Spleen (tissue), 11 donors: ENCODE data around the gene TRIM25. TPM values are rescaled to one million over a fixed set of nuclear protein-coding genes. Genes with fewer than 3 reads are reported as not detected.

Experiments
- DNase-seq: peaks from one replicate; pipeline ENCODE4 v3.0.0-alpha.2; 2020
- H3K27ac ChIP-seq, 8 donors: fragments of 200-600 bp; sonication (generic) in 7 of 8; 1 replicate in 4 of 8; 2 replicates in 4 of 8; pipeline versions ENCODE4 v1.5.0 to v1.8.0; 2016 to 2021; ENCODE audit warnings: inconsistent platforms in 4 of 8, mild to moderate bottlenecking in 4 of 8, moderate library complexity in 1 of 8
- H3K27me3 ChIP-seq, 7 donors: fragments of 200-600 bp; sonication (generic) in 6 of 7; replicated peaks in 1 of 7; 1 replicate in 4 of 7; 2 replicates in 3 of 7; pipeline versions ENCODE4 v1.5.0 to v1.8.0; 2016 to 2021; ENCODE audit warnings: inconsistent platforms in 3 of 7, mild to moderate bottlenecking in 1 of 7
- H3K36me3 ChIP-seq, 6 donors: fragments of 200-600 bp; sonication (generic) in 5 of 6; 1 replicate in 4 of 6; 2 replicates in 2 of 6; pipeline versions ENCODE4 v1.5.0 to v1.8.0; 2016 to 2021; ENCODE audit warnings: inconsistent platforms in 2 of 6
- H3K4me1 ChIP-seq, 6 donors: fragments of 200-600 bp; sonication (generic) in 5 of 6; 1 replicate in 3 of 6; 2 replicates in 3 of 6; pipeline versions ENCODE4 v1.5.0 to v1.8.0; 2016 to 2021; ENCODE audit warnings: inconsistent platforms in 3 of 6
- H3K4me3 ChIP-seq, 8 donors: fragments of 200-600 bp; sonication (generic) in 7 of 8; 1 replicate in 4 of 8; 2 replicates in 4 of 8; pipeline versions ENCODE4 v1.5.0 to v1.8.0; 2016 to 2021; ENCODE audit warnings: inconsistent platforms in 4 of 8, mild to moderate bottlenecking in 4 of 8, moderate library complexity in 2 of 8
- H3K9me3 ChIP-seq, 8 donors: fragments of 200-600 bp; sonication (generic) in 7 of 8; 1 replicate in 4 of 8; 2 replicates in 4 of 8; pipeline versions ENCODE4 v1.5.0 to v1.8.0; 2016 to 2021; ENCODE audit warnings: inconsistent platforms in 4 of 8
- CTCF ChIP-seq, 11 experiments: fragments of 200-600 bp in 7 of 11; fragments of 450-650 bp in 4 of 11; sonication (generic) in 4 of 11; IDR thresholded peaks in 8 of 11; conservative IDR thresholded peaks in 3 of 11; 1 replicate in 7 of 11; 2 replicates in 4 of 11; pipeline versions ENCODE4 v1.4.0 to v1.8.0; 2016 to 2021; ENCODE audit warnings: antibody characterized with exemption in 11 of 11, inconsistent platforms in 4 of 11, mild to moderate bottlenecking in 1 of 11
- POLR2A ChIP-seq, 3 donors: fragments of 450-650 bp; IDR thresholded peaks; one replicate each; pipeline ENCODE4 v1.5.1; 2017; ENCODE audit warnings: antibody characterized with exemption in 3 of 3, mild to moderate bottlenecking in 1 of 3
- POLR2AphosphoS5 ChIP-seq, 3 donors: sonication (generic); formaldehyde crosslinking; IDR thresholded peaks; one replicate each; pipeline ENCODE4 v1.5.1; 2017; ENCODE audit warnings: antibody characterized with exemption in 3 of 3
- WGBS, 5 donors: extraction: QIAGEN DNeasy Blood & Tissue Kit in 3 of 5; methylation state at CpG; one replicate each; pipeline versions ENCODE4 v1.1.5 to v1.1.7; 2013 to 2018; 5-methylcytosine and 5-hydroxymethylcytosine counted together
- intact Hi-C: fragments of 100-400 bp; cut with DNase I; formaldehyde crosslinking; loops from one replicate; pipeline ENCODE4 v1.15.0; 2023; ENCODE audit warnings: low total_unique reads
- polyA plus RNA-seq, 3 donors: library from polyadenylated mRNA; stranded (reverse); fragments of 200-250 nt; gene quantifications; one replicate each; pipeline ENCODE4 v1.2.1, GENCODE V29; 2013
- small RNA-seq, 4 donors: library from RNA; depleted of rRNA; stranded (forward); fragments of <200 nt; gene quantifications; one replicate each; pipeline ENCODE3, GENCODE V24; 2016
- total RNA-seq, 7 donors: library from RNA; depleted of rRNA in 3 of 7; stranded (reverse); fragments of >200 nt in 3 of 7; fragmentation: NEBNext Ultra II Directional in 4 of 7; extraction: Animal tissue kit (Norgen Biotek cat#: 25700) in 4 of 7; gene quantifications; one replicate each; pipeline versions ENCODE4 v1.1.0 to v1.2.1, GENCODE V29; 2016 to 2021
- donor health status: healthy with polysubstance abuse.
- donor health status: DM: no; HTN: no; CAD: no; lungs with moderate emphysema.
- donor health status: DM: no; HTN: no; CAD: no.
- donor health status: Bipolar disorder and iron deficiency.
- donor health status: healthy.
- donor health status: DM: no; HTN: no; CAD: no.
- donor health status: DM: yes; HTN: yes; CAD: no.

Gene TRIM25
- total and polyA plus RNA-seq, 10 donors = 13.8 to 168 (median 122) TPM

DNA sequence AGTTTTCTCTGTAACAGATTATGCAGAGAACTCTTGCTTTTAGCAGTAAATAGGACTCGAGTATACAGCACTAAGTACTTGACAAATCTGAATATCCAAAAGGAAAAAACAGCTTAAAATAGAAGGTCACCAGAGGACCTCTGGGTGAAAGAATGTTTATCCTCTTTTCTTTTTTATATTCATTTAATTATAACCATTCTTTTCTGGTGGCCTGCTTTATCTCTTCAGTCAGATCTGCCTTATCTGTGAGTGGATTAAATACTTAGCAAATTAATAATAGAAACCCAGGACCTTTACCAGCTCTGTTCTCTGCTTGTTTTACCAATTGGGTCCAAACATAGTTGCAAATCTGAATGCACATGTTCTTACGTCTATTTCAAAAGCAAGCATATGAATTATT is 71.3 kb downstream of the TRIM25 start:
- Histone ChIP-seq H3K9me3 (no peaks in the 10 kb centered on the region), H3K27me3 (no peaks in the 10 kb centered on the region), H3K27ac (peak overlapping the region in 7 of 8 donors; percentile 5 to 63 (median 52)), H3K4me3 (no peak overlapping the region), H3K4me1 (peaks cover 0 to 48% (median 19%) of the 10 kb centered on the region in 6 donors), H3K36me3 (peaks cover 0 to 33% (median 7%) of the 10 kb centered on the region in 6 donors)
- TF ChIP-seq POLR2A (IDR thresholded peaks at IDR 0.05) (no peak), CTCF (IDR thresholded peaks at IDR 0.05 in 8 of 11, conservative IDR thresholded peaks at IDR 0.05 in 3 of 11) (no peak), POLR2AphosphoS5 (IDR thresholded peaks at IDR 0.05) (no peak)
- 57 to 73% (median 65%) methylated on average over 2 of the region's 2 CpGs for WGBS, 5 donors
- no peak for DNase-seq
- intact Hi-C loops = no loop called here

DNA sequence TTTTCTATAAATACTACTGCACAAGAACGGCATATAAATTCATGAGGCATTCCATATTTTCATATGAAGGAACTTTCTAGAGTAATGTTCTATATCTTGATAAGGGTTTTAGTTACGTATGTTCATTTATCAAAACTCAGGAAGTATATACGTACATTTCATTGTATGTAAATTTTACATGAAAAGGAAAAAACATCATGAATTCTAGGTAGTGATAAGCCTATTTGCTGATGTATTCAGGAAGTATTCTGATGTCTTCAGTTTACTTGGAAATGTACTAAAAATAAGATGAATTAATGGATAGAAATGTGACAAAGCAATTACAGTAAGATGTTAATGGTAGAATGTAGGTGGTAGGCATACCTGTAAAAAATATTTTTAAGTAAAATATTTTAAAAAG is 75.2 kb downstream of the TRIM25 start:
- H3K4me3 ChIP-seq = peak overlapping the region in 1 of 8 donors; percentile 89
- no peaks in the 10 kb centered on the region for H3K9me3 ChIP-seq
- peak overlapping the region in 4 of 8 donors; percentile 19 to 98 (median 65) for H3K27ac ChIP-seq
- 63 to 81% (median 74%) methylated on average over 3 of the region's 3 CpGs for WGBS, 5 donors
- no peaks in the 10 kb centered on the region for H3K27me3 ChIP-seq
- DNase-seq = no peak
- peaks cover 11 to 82% (median 49%) of the 10 kb centered on the region in 6 donors for H3K4me1 ChIP-seq
- TF ChIP-seq POLR2AphosphoS5 (IDR thresholded peaks at IDR 0.05) = no peak
- peaks cover 0 to 16% (median 3%) of the 10 kb centered on the region in 6 donors for H3K36me3 ChIP-seq
- intact Hi-C loops = no loop called here

Small RNA genes within 50 kb of the gene (small RNA-seq; reads per million reads assigned to genes)
- gene AC015912.2 (0 reads per million in 4 donors), gene RNU6-1158P (0 reads per million in 4 donors)

Other genes starting within 250 kb of the TRIM25 start
- 1 to 10 TPM; 2.4 to 6.0 (median 4.3) TPM for gene C17orf67, start 80.1 kb downstream of the TRIM25 start, total RNA-seq
- gene C17orf67, start 80.1 kb downstream of the TRIM25 start, polyA plus RNA-seq = 10 to 100 TPM in 1 of 3 donors, 1 to 10 TPM in 2; 2.0 to 10.4 (median 6.9) TPM
- gene DGKE, start 79.9 kb downstream of the TRIM25 start, total RNA-seq = 10 to 100 TPM; 14.3 to 37.3 (median 25.3) TPM
- 1 to 10 TPM; 2.3 to 5.6 (median 4.2) TPM for gene DGKE, start 79.9 kb downstream of the TRIM25 start, polyA plus RNA-seq
- 10 to 100 TPM; 11.9 to 22.7 (median 15.2) TPM for gene COIL, start 47.0 kb upstream of the TRIM25 start, total RNA-seq
- gene COIL, start 47.0 kb upstream of the TRIM25 start, polyA plus RNA-seq = 10 to 100 TPM; 10.0 to 12.6 (median 10.8) TPM
- gene SCPEP1, start 64.1 kb upstream of the TRIM25 start, total RNA-seq = 100 to 1,000 TPM in 4 of 7 donors, 10 to 100 TPM in 3; 74.4 to 127 (median 100) TPM
- 10 to 100 TPM; 75.1 to 95.4 (median 88.5) TPM for gene SCPEP1, start 64.1 kb upstream of the TRIM25 start, polyA plus RNA-seq
- gene AKAP1, start 171.2 kb upstream of the TRIM25 start, total RNA-seq = 10 to 100 TPM; 15.0 to 23.9 (median 21.1) TPM
- 10 to 100 TPM in 1 of 3 donors, 1 to 10 TPM in 2; 6.7 to 12.5 (median 9.4) TPM for gene AKAP1, start 171.2 kb upstream of the TRIM25 start, polyA plus RNA-seq